Measurements from ENCODE around the gene SLCO1A2. TPM values are rescaled to one million over a fixed set of nuclear protein-coding genes. Genes with fewer than 3 reads are reported as not detected.

Gene SLCO1A2
- total and polyA plus RNA-seq, 2 of the 8 experiments (the other 6 are each of a cell fraction or from before 2014, with no cell fraction given) = 2.9 to 5.1 TPM

Other genes with a start within 250 kb of the SLCO1A2 start
- 0.13 TPM in 1 of 2 replicates, not detected in the other for gene SLCO1B1, start 203.7 kb downstream of the SLCO1A2 start, total RNA-seq (2021; fragmentation: NEBNext Ultra II Directional; extraction: Animal tissue kit (Norgen Biotek cat#: 25700))
- not detected in 2 replicates for gene SLCO1B1, start 203.7 kb downstream of the SLCO1A2 start, polyA plus RNA-seq (2011; rRNA removed)
- not detected in 2 replicates for gene IAPP, start 38.0 kb upstream of the SLCO1A2 start, total RNA-seq (2021; fragmentation: NEBNext Ultra II Directional; extraction: Animal tissue kit (Norgen Biotek cat#: 25700))
- gene IAPP, start 38.0 kb upstream of the SLCO1A2 start, polyA plus RNA-seq (2011; rRNA removed) = not detected in 2 replicates
- gene PYROXD1, start 102.7 kb upstream of the SLCO1A2 start, total RNA-seq (2021; fragmentation: NEBNext Ultra II Directional; extraction: Animal tissue kit (Norgen Biotek cat#: 25700)) = 5.0 and 5.4 TPM in 2 replicates
- gene PYROXD1, start 102.7 kb upstream of the SLCO1A2 start, polyA plus RNA-seq (2011; rRNA removed) = 1.4 and 1.6 TPM in 2 replicates
- 37.7 and 40.3 TPM in 2 replicates for gene RECQL, start 166.7 kb upstream of the SLCO1A2 start, total RNA-seq (2021; fragmentation: NEBNext Ultra II Directional; extraction: Animal tissue kit (Norgen Biotek cat#: 25700))
- gene RECQL, start 166.7 kb upstream of the SLCO1A2 start, polyA plus RNA-seq (2011; rRNA removed) = 6.6 and 8.1 TPM in 2 replicates
- 37.4 and 38.3 TPM in 2 replicates for gene GOLT1B, start 166.9 kb upstream of the SLCO1A2 start, total RNA-seq (2021; fragmentation: NEBNext Ultra II Directional; extraction: Animal tissue kit (Norgen Biotek cat#: 25700))
- 17.5 and 18.3 TPM in 2 replicates for gene GOLT1B, start 166.9 kb upstream of the SLCO1A2 start, polyA plus RNA-seq (2011; rRNA removed)
- 0.29 and 1.3 TPM in 2 replicates for gene SPX, start 191.4 kb upstream of the SLCO1A2 start, total RNA-seq (2021; fragmentation: NEBNext Ultra II Directional; extraction: Animal tissue kit (Norgen Biotek cat#: 25700))
- gene SPX, start 191.4 kb upstream of the SLCO1A2 start, polyA plus RNA-seq (2011; rRNA removed) = 0.38 and 1.2 TPM in 2 replicates

Measured in H1 (cell line).